ENCODE measurements around the gene INSRR. TPM values are rescaled to one million over a fixed set of nuclear protein-coding genes. Genes with fewer than 3 reads are reported as not detected.

Gene INSRR
- polyA plus RNA-seq, 2 of the 4 experiments (the other 2 are of a cell fraction): not detected

- peak; percentile 66; the same call in 1 of the 2 replicates for TF ChIP-seq EHF (CRISPR knock-in tag; IDR thresholded peaks at IDR 0.05)
Measured at GRCh38 chr1:156813750-156814570, 45.0 kb downstream of the INSRR start (continued).

DNA sequence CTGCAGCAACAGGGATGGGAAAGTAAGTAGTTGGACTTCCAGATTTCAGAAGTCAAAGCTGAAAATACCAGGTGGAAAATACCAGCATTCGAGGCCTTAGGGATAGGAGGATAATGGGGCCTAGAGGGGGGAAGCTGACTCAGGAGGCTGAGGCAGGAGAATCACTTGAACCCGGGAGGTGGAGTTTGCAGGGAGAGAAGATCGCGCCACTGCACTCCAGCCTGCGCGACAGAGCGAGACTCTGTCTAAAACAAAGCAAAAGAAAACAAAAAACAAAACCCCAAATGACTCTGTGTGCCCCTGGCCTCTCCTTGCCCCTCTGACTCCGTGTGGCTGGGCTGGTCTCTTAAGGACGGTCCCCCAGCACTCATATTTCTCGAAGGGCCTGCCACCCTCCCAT is 45.6 kb downstream of the INSRR start:
- CTCF ChIA-PET: interaction anchor here (0.8 to 27.2 kb wide), 13 partner anchors 8 to 119 kb away, joined by 3 to 480 read pairs (median 11); partner anchors contain the start of genes INSRR and NTRK1
- POLR2A ChIA-PET: interaction anchor here (1.0 kb wide), 1 partner anchor 37 kb away, joined by 3 read pairs; no protein-coding TSS in a partner anchor
- WGBS (ENCODE audit: missing lambda C conversion rate): 68% methylated on average over 10 of the region's 10 CpGs
- no peak for DNase-seq (ENCODE audit: low read depth in 1 of 2, low spot score in 1 of 2)
- no peaks in the 10 kb centered on the region for H3K9me3 ChIP-seq
- peak overlapping the region; percentile 76 to 86 for H3K27ac ChIP-seq
- H3K4me2 ChIP-seq: peak overlapping the region; percentile 92
- FAIRE-seq: no peak
- H3K4me3 ChIP-seq: peak overlapping the region; percentile 39
- H3K4me1 ChIP-seq: peaks cover 24% of the 10 kb centered on the region
- TF ChIP-seq FOSL2 (IDR thresholded peaks at IDR 0.05): no peak
- TF ChIP-seq FOSL2 (CRISPR knock-in tag; IDR thresholded peaks at IDR 0.05): no peak
- TF ChIP-seq TP53 (CRISPR knock-in tag; IDR thresholded peaks at IDR 0.05): no peak
- no peak for TF ChIP-seq HOXB13 (CRISPR knock-in tag; IDR thresholded peaks at IDR 0.05; ENCODE audit: low read depth)
- TF ChIP-seq, protein P1, sequence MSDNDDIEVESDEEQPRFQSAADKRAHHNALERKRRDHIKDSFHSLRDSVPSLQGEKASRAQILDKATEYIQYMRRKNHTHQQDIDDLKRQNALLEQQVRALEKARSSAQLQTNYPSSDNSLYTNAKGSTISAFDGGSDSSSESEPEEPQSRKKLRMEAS (IDR thresholded peaks at IDR 0.05): no peak
- no peak for TF ChIP-seq PBX3 (IDR thresholded peaks at IDR 0.05)
- no peak for TF ChIP-seq POLR2AphosphoS2 (conservative IDR thresholded peaks at IDR 0.05; ENCODE audit: low read length)
- TF ChIP-seq ZFP36 (IDR thresholded peaks at IDR 0.05; ENCODE audit: borderline replicate concordance, partially characterized antibody): no peak
- no peak for TF ChIP-seq POLR2A (IDR thresholded peaks at IDR 0.05; ENCODE audit: low read length)
- TF ChIP-seq JUN (IDR thresholded peaks at IDR 0.05): no peak
- no peak for TF ChIP-seq NFE2L2 (conservative IDR thresholded peaks at IDR 0.05; ENCODE audit: low read length)
- TF ChIP-seq GATA3 (IDR thresholded peaks at IDR 0.05; ENCODE audit: borderline replicate concordance): no peak
- no peak for TF ChIP-seq HOXB5 (CRISPR knock-in tag; IDR thresholded peaks at IDR 0.05)
- no peak for TF ChIP-seq BHLHE40 (IDR thresholded peaks at IDR 0.05; ENCODE audit: low read depth, low read length)
- TF ChIP-seq EHF (CRISPR knock-in tag; IDR thresholded peaks at IDR 0.05): no peak
- no peak for ATAC-seq

DNA sequence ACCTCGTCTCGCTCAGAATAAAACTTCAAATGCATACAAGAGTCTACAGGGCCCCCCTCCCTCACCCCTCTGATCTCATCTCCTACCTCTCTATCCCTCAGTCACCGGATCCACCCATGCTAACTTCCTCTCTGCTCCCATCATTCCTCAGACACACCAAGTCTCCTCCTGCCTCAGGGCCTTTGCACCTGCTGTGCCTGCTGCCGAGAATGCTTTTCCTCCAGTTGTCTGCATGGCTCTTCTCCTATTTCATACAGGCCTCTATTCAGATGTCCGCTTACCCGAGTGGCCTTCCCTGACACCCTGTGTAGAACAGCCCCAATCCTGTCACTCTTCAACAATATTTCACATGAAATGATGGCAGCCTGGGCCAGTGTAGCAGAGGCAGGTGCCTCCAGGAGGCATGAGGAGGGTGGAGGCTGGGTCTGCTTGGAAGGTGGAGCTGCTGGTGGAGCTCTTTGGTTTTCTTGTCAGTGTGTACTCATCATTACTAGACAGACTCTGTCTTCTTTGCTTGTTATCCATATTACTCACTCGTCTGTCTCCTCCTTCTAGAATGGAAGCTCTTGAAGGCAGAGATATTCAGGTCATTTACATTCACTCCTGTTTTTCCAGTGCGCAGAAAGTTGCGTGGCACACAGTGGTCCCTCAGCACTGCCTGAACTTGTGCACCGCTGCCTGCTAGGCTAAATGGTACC is 46.5 kb downstream of the INSRR start:
- TF ChIP-seq RARB (CRISPR knock-in tag; IDR thresholded peaks at IDR 0.05) (no peak), MAZ (IDR thresholded peaks at IDR 0.05; ENCODE audit: borderline replicate concordance, low read depth, low read length) (no peak), SREBF2 (IDR thresholded peaks at IDR 0.05) (no peak), HDAC2 (IDR thresholded peaks at IDR 0.05) (no peak), RAD21 (conservative IDR thresholded peaks at IDR 0.05 in 1 of 2, IDR thresholded peaks at IDR 0.05 in 1 of 2) (no peak), NPAS2 (CRISPR knock-in tag; IDR thresholded peaks at IDR 0.05; ENCODE audit: borderline replicate concordance) (no peak), ZC3H11A (IDR thresholded peaks at IDR 0.05) (no peak), CEBPB (IDR thresholded peaks at IDR 0.05) (no peak)
- H3K4me3 ChIP-seq: no peak overlapping the region
- ATAC-seq (no peak), FAIRE-seq (no peak), DNase-seq (ENCODE audit: low read depth in 1 of 2, low spot score in 1 of 2) (no peak)
- H3K4me2 ChIP-seq: no peak overlapping the region
- no peaks in the 10 kb centered on the region for H3K9me3 ChIP-seq
- ChIA-PET CTCF (interaction anchor here (0.8 to 27.2 kb wide), 10 partner anchors 7 to 124 kb away, joined by 3 to 480 read pairs (median 15); partner anchors contain the start of genes INSRR and NTRK1), POLR2A (interaction anchor here (1.1 kb wide), 1 partner anchor 48 kb away, joined by 4 read pairs; no protein-coding TSS in a partner anchor)
- peaks cover 24% of the 10 kb centered on the region for H3K4me1 ChIP-seq
- H3K27ac ChIP-seq: no peak overlapping the region
- WGBS (ENCODE audit: missing lambda C conversion rate): 97% methylated on average over 10 of the region's 10 CpGs

Data from A549 (cell line).